ENCODE results near the gene UBE2B.

- no peak for TF ChIP-seq GABPA (IDR thresholded peaks at IDR 0.05 in 1 of 2, conservative IDR thresholded peaks at IDR 0.05 in 1 of 2)
- no peak for TF ChIP-seq CTCF (IDR thresholded peaks at IDR 0.05; ENCODE audit: low read depth, low read length, missing input control)
- no peak for TF ChIP-seq ATF3 (IDR thresholded peaks at IDR 0.05)
- TF ChIP-seq HNF4A (conservative IDR thresholded peaks at IDR 0.05): no peak
- TF ChIP-seq REST (IDR thresholded peaks at IDR 0.05): no peak
- TF ChIP-seq RAD21 (IDR thresholded peaks at IDR 0.05): no peak
- TF ChIP-seq MAX (IDR thresholded peaks at IDR 0.05): no peak
- no peak for TF ChIP-seq FOXA1 (IDR thresholded peaks at IDR 0.05)
- TF ChIP-seq NR2F2 (IDR thresholded peaks at IDR 0.05): no peak
- no peak for TF ChIP-seq HNF4G (IDR thresholded peaks at IDR 0.05)
- no peak for TF ChIP-seq EGR1 (IDR thresholded peaks at IDR 0.05; ENCODE audit: low read depth in 2 of 2)
- TF ChIP-seq JUND (IDR thresholded peaks at IDR 0.05): no peak
- no peak for TF ChIP-seq YY1 (IDR thresholded peaks at IDR 0.05)
- TF ChIP-seq RXRA (IDR thresholded peaks at IDR 0.05): no peak
These were observed 25.8 kb downstream of the UBE2B start for GRCh38 chr5:134397196-134397595.
